Left colon (tissue), 2 donors: ENCODE measurements around the gene PDCL2. TPM values are rescaled to one million over a fixed set of nuclear protein-coding genes. Genes with fewer than 3 reads are reported as not detected.
A peak's percentile ranks its signal among the peaks of the same experiment; 100 is the strongest.

Source experiments
- ATAC-seq: fragments of 200-7000 bp; cut with Tn5 transposase; one replicate; pipeline ENCODE4 v1.9.1; 2020; ENCODE audit warnings: mild to moderate bottlenecking, moderate library complexity
- DNase-seq, 2 donors: peaks; one replicate each; pipeline ENCODE4 v3.0.0-alpha.2; 2020
- intact Hi-C, 2 donors: fragments of 100-400 bp; cut with DNase I in 1 of 2; cut with micrococcal nuclease in 1 of 2; formaldehyde crosslinking; loops; one replicate each; pipeline versions ENCODE4 v1.11.2 to v1.14.0; 2022; cut with DNase I, micrococcal nuclease
- total RNA-seq, 2 donors: library from RNA; stranded (reverse); fragmentation: NEBNext Ultra II Directional; extraction: Animal tissue kit (Norgen Biotek cat#: 25700); gene quantifications; one replicate each; pipeline ENCODE4 v1.2.1, GENCODE V29; 2021
- donor health status: DM: no; HTN: no; CAD: no.
- donor health status: DM: yes; HTN: yes; CAD: no.

PDCL2 gene
- total RNA-seq, 2 donors from 2014 or later = not detected

DNA sequence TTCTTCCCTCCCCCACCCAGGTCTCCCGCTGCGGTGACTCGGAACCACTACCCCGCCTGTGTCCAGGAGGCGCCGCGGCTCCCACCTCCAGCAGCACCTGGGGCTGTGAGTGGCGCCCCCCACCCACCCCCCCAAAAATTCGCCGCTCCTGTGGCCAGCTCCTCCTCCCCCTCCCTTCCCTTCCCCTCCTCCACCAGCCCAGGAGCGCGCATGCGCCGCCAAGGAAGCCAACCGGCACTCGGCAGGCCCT, 45.6 kb downstream of the PDCL2 start:
- DNase-seq (no peak), ATAC-seq (peak; percentile 80)
- intact Hi-C loops = loop anchor here in 1 of 2 donors (5.0 kb wide), 1 partner anchor 199 kb away; the partner anchor contains the start of gene SRD5A3

DNA sequence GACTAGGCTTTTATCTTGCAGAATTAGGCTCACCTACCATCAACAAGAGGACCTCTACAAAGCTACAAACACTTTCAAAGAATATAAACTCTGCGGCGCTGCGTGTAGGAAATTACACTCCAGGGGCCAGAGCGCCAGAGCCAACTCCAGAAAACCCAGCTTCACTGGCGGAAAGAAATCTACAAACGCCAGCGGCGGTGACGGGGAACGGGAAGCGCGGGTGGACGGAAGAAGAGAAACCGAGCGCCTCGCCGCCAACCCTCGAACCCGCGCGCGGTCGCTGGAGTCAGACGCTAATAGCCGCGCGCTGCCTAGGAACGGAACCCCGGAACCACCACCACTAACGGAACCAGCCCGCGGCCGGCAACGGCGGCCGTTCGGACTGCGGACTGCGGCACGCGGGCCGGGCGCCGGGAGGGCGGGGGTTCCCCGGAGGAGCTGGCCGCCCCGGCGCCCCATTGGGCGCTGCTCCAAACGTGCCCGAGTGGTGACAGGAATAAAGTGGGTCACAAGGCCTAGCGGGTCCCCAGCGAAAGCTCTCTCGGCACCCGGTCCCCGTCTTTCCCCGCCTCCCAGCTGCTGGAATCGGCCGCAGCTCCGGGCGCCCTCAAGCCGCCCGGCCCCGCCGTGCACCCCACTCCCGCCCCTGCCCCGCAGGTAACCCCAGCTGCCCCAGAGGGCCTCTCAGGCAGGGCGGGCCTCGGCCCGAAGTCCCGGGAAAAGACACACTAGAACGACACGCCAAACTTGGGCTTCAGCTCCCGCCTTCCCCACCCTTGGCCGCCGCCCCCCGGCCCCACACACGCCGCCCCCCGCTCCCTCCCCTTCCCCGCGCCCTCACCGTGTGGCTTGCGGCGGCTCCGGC, 46.2 kb downstream of the PDCL2 start:
- DNase-seq = peak; percentile 71 to 84
- ATAC-seq = peak; percentile 71
- intact Hi-C loops = loop anchor here in 1 of 2 donors (5.0 kb wide), 1 partner anchor 199 kb away; the partner anchor contains the start of gene SRD5A3

DNA sequence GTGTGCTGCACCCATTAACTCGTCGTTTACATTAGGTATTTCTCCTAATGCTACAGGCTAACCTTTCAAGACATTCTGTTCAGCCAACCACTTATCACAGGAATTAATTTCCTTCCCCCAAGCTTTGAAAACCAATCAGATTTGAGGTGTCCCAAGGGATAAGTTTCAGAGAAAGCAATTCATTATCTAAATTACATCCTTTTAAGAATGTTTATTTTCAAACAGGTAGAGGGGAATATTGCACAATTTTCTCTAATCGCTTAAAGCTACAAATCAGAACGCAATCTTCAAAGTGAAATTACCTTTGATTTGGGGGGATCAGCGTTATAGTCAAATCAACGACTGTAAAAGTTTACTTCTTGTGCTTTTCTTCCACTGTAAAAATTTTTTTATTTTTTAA, 46.9 kb downstream of the PDCL2 start:
- ATAC-seq (no peak), DNase-seq (no peak)
- intact Hi-C loops = loop anchor here in 1 of 2 donors (5.0 kb wide), 1 partner anchor 198 kb away; the partner anchor contains the start of gene SRD5A3

DNA sequence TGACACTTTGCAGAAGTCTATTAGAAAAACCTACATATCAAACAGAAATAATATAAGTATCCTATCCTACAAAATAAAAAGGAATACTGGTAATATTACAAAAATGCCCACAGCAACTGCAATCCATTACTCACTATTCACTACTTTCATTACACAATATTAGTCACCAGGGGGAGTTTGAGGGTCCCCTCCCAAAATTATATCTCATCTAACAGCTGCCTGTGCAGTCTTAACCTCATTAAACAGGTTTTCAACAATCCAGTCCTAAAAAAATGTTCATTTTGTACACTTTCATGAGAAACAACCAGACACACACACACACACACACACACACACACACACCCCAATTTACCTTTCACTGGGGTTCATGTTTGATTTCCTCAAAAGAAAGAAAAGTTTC, 48.2 kb downstream of the PDCL2 start:
- ATAC-seq = no peak
- DNase-seq = no peak
- intact Hi-C loops = no loop called here

DNA sequence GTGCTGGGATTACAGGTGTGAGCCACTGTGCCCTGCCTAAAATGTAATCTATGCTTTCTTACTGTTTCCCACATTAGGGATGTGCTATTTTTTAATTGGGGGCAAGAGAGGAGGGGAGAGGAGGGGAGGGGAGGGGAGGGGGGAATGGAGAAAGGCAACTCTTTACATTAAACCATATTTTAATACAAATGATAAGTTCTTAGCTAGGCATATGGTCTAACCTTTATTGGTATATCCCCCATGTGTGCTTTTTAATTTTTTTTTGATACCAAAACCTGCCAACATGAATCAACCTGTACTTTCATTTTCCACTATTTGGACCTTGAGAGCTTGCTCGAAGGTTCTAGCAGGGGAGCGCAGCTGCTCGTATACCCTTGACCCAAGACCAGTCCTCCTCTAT, 51.8 kb downstream of the PDCL2 start:
- intact Hi-C loops = no loop called here
- ATAC-seq (no peak), DNase-seq (no peak)

DNA sequence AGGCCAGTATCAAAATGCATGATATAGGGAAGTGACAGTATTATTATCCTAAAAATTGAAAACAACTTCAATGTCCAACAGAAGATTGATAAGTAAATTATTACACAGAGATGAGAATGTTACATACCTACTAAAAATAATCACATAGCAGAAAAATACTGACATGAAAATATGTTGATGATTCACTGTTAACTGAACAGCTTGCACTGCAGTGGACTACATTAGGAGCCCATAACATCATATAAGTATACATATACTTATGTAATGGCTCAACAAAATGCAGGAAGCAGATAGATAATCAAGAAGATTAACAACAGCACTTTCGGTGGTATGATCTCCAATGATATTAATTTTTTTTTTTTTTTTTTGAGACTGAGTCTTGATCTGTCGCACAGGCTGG, 52.4 kb downstream of the PDCL2 start:
- DNase-seq = no peak
- no peak for ATAC-seq
- intact Hi-C loops = no loop called here

DNA sequence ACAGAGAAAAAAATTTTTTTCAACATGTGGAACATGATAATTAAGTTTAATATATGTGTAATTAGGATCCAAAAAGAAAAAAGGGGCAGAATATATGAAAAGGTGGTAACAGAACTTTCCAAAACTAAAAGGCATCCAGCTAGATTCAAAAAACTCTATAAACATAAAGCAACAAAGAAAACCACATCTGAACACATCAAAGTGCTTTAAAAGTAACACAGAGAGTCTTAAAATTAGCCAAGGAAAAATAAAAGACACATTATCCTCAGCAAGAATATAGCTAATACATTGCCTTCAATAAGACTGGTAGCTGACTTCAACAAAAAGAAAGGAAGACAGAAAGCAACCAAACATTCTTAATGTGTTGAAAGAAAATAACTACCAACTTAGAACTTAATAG, 53.5 kb downstream of the PDCL2 start:
- intact Hi-C loops = no loop called here
- DNase-seq (no peak), ATAC-seq (no peak)

DNA sequence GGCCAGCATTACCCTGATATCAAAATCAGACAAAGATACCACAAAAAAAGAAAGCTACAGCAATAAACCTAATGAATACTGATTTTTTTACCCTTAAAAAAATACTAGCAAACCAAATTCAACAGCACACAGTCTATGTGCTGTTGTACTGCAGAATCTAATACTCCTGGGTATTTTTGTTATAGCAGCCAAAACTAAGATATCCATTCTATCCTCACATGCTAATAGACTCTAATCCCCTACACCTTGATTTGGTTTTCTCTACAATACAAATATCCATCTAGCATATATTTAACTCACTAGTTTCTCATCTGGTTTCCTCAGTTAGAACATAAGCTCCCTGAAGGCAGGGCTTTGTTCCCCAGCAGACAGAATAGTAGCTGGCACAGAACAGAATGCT, 57.7 kb downstream of the PDCL2 start:
- ATAC-seq (no peak), DNase-seq (no peak)
- intact Hi-C loops = no loop called here

DNA sequence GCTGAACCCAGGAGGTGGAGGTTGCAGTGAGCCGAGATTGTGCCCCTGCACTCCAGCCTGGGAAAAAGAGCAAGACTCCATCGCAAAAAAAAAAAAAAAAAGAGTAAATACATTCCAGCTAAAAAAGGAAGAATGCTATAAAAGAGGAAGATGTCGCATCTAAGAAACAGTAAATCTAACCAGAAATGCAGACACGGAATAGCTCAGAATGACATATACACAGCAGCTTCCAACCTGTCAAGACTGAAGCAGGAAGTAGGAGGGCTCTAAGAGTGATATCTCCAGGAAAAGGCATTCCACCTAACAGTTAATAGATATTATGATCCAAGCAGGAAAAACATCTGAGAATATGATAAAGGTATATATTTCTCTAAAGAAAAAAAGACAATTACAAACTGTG, 61.4 kb downstream of the PDCL2 start:
- DNase-seq (no peak), ATAC-seq (no peak)
- intact Hi-C loops = no loop called here

DNA sequence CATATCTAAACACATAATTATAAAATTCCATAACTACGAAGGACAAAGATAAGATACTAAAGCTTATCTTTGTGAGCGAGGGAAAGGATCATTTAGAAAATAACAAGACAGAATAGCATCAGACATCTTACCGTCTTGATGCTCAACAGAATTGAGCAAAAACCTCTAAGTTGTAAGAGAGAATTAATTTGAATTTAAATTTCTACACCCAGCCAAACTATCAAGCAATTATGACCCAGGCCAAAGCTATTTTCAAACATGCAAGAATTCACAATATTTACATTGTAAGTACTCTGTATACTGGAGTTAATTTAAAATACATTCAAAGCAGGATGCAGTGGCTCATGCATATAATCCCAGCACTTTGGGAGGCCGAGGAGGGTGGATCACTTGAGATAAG, 61.9 kb downstream of the PDCL2 start:
- no peak for ATAC-seq
- no peak for DNase-seq
- intact Hi-C loops = no loop called here

DNA sequence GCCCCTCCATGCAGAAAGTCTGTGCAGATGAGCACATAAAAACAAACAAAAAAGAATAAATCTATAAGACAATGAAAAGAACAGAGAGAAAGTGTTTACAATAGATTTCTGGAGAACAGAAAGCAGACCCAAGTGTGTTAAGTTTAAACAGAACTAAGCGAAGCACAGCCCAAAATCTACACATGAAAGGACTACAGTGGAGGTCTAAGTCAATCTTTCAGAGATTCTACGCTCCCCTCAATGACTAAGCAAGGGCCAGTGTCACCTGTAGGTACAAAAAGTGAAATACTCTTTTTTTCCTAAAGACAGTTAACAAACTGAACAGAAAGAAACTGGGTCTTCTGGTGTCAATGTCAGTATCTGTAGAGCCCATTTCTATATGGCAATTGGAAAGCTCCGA, 63.6 kb downstream of the PDCL2 start:
- ATAC-seq (no peak), DNase-seq (no peak)
- intact Hi-C loops = no loop called here

DNA sequence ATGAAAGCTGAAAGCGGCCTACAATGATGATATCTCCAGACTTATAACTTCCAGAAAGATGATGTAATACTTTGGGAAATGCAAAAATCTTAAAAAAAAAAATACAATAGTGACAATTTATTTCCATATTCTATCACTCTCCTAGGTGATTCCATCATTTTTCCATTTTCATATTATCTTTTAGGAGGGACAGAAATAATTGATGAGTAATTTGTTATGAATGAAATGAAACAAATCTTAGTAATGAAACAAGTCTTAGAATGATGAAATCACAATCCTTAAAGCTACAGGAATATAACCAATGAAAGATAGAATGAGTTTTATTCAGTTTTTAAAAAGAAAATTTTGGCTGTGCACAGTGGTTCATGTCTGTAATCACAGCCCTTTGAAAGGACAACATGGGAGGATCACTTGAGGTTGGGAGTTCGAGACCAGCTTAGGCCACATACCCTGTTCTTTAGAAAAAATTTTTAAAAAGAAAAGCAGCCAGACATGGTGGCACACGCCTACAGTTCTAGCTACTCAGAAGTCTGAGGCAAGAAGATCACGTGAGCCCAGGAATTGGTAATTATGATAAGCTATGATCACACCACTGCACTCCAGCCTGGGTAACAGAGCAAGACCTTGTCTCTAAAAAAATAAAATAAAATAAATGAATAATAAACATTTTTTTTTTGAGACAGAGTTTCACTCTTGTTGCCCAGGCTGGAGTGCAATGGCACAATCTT, 67.0 kb downstream of the PDCL2 start:
- DNase-seq (no peak), ATAC-seq (no peak)
- intact Hi-C loops = no loop called here

DNA sequence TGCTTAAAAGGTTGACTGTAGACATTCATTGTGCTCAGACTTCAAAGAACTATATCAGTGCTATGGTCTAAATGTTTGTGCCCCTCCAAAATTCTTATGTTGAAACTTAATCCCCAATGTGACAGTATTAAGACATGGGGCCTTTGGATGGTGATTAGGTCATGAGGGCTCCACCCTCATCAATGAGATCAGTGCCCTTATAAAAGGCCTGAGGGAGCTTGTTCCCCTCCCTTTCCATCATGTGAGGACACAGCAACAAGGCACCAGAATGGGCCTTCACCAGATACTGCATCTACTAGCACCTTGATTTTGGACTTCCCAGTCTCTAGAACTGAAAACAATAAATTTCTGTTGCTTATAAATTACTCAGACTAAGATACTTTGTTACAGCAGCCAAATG, 73.6 kb downstream of the PDCL2 start:
- ATAC-seq = no peak

DNA sequence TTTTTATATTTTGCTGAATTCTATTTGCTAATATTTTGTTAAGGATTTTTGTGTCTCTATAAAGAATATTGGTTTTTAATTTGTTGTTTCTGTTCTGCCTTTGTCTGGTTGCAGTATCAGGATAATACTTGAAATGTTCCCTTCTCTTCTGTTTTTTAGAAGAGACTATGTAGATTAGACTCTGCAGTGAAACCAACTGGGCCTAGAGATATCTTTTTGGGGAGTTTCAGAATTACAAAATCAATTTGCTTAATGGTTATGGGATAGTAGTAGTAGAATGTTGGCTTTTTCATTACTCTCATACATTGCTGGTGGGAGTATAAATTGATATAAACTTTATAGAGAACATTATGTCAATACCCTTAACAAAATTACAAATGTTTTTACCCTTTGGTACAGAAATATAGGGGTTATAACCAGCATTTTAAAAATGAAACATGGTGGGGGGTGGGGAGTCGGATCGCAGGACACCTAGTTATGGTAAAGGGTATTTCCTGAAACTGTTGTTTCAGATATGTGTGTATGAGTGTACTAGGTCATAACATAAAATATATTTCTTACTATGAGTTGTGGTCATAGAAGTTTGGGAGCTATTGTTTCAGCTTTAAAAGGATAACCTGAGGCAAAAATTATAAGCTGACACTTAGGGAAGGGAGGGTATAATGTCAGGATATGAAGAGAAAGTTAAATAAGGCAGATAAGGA, 74.4 kb downstream of the PDCL2 start:
- intact Hi-C loops = no loop called here
- DNase-seq (no peak), ATAC-seq (no peak)

More for the DNA sequence above, 73.6 kb downstream of the PDCL2 start:
- no peak for DNase-seq
- intact Hi-C loops = no loop called here

DNA sequence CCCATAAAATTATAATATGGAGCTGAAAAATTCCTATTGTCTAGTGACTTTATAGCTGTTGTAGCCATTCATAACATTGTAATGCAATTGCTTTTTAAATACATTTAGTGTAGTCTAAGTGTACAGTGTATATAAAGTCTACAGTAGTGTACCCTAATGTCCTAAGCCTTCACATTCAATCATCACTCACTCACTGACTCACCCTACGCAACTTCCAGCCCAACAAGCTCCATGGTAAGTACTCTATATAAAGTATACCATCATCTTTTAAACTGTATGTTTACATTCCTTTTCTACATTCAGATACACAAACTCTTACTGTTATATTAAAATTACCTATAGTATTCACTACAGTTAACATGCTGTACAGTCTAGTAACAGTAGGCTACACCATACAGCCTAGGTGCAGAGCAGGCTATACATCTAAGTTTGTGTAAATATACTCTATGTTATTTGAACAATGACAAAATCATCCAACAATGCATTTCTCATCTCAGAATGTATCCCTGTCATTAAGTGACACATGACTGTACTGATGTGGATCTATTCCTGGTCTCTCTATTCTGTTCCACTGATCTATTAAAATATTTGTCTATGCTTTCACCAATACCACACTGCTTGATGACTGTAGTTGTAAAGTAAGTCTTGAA, 79.0 kb downstream of the PDCL2 start:
- no peak for ATAC-seq
- intact Hi-C loops = no loop called here

DNA sequence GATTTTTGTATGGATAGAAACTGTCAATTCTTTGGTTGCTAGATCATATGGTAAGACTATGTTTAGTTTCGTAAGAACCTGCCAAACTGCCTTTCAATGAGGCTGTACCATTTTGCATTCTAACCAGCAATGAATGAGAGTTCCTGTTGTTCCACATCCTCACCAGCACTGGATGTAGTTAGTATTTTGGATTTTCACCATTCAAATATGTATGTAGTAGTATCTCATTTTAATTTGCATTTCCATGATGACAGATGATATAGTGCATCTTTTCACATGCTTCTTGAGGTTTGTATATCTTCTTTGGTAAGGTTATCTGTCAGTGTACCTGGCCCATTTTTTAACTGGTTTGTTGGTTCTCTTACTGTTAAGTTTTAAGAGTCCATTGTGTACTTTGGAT, 80.0 kb downstream of the PDCL2 start:
- ATAC-seq = no peak

More for the DNA sequence above, 79.0 kb downstream of the PDCL2 start:
- DNase-seq = no peak

DNA sequence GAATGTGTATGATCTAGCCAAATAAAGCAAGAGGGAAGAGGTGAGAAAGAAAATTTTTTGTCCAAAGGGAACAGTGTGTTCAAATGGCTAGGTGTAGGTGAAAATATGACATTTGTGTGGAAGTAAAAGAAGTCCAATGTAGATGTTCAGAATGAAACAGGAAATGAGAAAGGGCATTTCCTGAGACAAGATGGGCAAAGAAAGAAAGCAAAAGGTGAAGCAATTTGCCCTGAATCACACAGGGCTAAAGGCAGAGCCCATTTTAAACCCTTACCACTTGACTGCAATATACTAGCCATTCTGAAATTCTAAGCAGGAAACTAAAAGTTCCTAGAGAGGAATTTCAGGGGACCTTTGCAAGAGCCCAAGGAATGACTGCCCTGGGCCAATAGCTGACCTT, 81.4 kb downstream of the PDCL2 start:
- no peak for ATAC-seq
- intact Hi-C loops = no loop called here
- DNase-seq = no peak

More for the DNA sequence above, 80.0 kb downstream of the PDCL2 start:
- intact Hi-C loops = no loop called here
- DNase-seq = no peak

DNA sequence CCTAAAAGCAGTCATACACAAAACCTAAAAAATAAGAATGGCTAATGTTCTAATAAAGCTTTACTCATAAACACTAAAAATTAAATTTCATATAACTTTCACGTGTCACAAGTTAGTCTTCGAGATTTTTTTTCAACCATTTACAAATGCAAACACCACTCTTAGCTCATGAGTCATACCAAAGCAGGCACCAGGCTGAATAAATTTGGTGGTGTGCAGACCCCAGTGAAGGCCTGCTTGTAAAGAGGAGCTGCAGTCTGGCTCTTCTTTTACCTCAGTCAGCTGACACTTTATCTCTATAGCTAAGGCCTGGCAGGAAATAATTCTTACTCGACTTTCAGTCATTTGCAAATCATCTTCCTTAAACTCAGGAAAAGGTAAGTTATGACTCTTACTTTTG, 82.8 kb downstream of the PDCL2 start:
- ATAC-seq (no peak), DNase-seq (no peak)
- intact Hi-C loops = no loop called here

DNA sequence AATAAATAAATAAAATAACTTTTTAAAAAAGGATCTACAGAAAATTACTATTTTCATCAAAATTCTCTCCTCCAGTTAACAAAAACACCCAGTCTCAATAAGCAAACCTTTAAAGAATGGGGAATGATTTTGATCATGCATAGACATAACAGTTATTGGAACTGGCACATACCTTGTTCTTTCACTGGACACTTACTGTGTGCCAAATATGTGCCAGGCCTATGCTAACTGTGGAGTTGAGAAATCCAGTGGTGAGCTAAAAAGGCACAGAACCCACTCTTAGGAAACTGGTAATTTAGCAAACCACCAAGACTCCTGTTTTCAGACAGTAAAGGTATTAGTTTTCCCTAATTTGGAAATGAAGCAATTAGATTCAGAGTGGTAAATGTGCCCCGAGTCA, 84.4 kb downstream of the PDCL2 start:
- intact Hi-C loops = no loop called here
- no peak for ATAC-seq
- no peak for DNase-seq
